ENCODE measurements around the gene ZFP36L1. TPM values are rescaled to one million over a fixed set of nuclear protein-coding genes. Genes with fewer than 3 reads are reported as not detected.

Gene ZFP36L1
- total RNA-seq, 1 donor, result 24.2 TPM

GRCh38 chr14:68811171-68811570, 18.3 kb upstream of the ZFP36L1 start:
- TF ChIP-seq CTCF (IDR thresholded peaks at IDR 0.05; ENCODE audit: insufficient read depth, low read depth, low read length), result no peak
- no peak for DNase-seq (ENCODE audit: low read depth)
- H3K4me3 ChIP-seq (ENCODE audit: low read depth, low read length), result no peak overlapping the region

- no peak overlapping the region for H3K4me3 ChIP-seq (ENCODE audit: low read depth, low read length)
- no peak for TF ChIP-seq CTCF (IDR thresholded peaks at IDR 0.05; ENCODE audit: insufficient read depth, low read depth, low read length)
- no peak for DNase-seq (ENCODE audit: low read depth)
Observed at GRCh38 chr14:68810173-68811153, 17.6 kb upstream of the ZFP36L1 start.

DNA sequence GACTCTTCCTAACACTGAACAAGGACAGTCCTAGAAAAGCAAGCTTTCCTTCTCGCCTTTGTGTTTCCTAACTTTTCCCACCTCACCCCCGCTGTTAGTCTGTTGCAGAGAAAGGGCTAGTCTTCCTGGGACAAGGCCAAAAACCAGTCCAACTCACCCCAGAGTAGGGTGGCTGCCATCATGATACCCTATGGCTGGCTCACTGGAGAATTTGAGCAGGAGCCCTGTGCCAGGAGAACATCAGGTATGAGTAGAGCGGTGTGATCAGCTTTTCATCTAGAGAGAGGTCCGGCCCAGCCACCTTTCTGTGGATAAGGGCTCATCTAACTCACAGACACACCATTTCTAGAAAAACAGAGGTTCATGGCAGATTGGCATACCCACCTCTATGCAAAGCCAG, 16.7 kb upstream of the ZFP36L1 start:
- no peak for TF ChIP-seq CTCF (IDR thresholded peaks at IDR 0.05; ENCODE audit: insufficient read depth, low read depth, low read length)
- no peak for DNase-seq (ENCODE audit: low read depth)
- H3K4me3 ChIP-seq (ENCODE audit: low read depth, low read length), result no peak overlapping the region

GRCh38 chr14:68808696-68809480, 16.0 kb upstream of the ZFP36L1 start:
- no peak for TF ChIP-seq CTCF (IDR thresholded peaks at IDR 0.05; ENCODE audit: insufficient read depth, low read depth, low read length)
- H3K4me3 ChIP-seq (ENCODE audit: low read depth, low read length), result no peak overlapping the region
- DNase-seq (ENCODE audit: low read depth), result no peak

GRCh38 chr14:68807987-68808386, 15.1 kb upstream of the ZFP36L1 start:
- H3K4me3 ChIP-seq (ENCODE audit: low read depth, low read length), result no peak overlapping the region
- no peak for DNase-seq (ENCODE audit: low read depth)
- no peak for TF ChIP-seq CTCF (IDR thresholded peaks at IDR 0.05; ENCODE audit: insufficient read depth, low read depth, low read length)

- DNase-seq (ENCODE audit: low read depth), result peak; percentile 97
- no peak overlapping the region for H3K4me3 ChIP-seq (ENCODE audit: low read depth, low read length)
- no peak for TF ChIP-seq CTCF (IDR thresholded peaks at IDR 0.05; ENCODE audit: insufficient read depth, low read depth, low read length)
Observed at GRCh38 chr14:68807148-68807600, 14.3 kb upstream of the ZFP36L1 start.
